OCI-LY3 (cell line): ENCODE results near the gene UNKL.
A peak's percentile ranks its signal among the peaks of the same experiment; 100 is the strongest.

Experiments used
- H2AFZ ChIP-seq: fragments of 200-600, 300-600 bp; shearing (Covaris generic); 2 replicates; pipeline ENCODE4 v1.6.0; 2014; ENCODE audit warnings: antibody characterized with exemption, low read depth, low read length
- H3K27ac ChIP-seq: fragments of 200-600, 300-600 bp; sonication (generic); 2 replicates; pipeline ENCODE4 v1.5.1; 2014; ENCODE audit warnings: mild to moderate bottlenecking, low read length, moderate library complexity, mixed read lengths
- H3K27me3 ChIP-seq: fragments of 200-600, 300-600 bp; sonication (generic); 2 replicates; pipeline ENCODE4 v1.6.1; 2014; ENCODE audit warnings: low read depth, low read length, mixed read lengths
- H3K36me3 ChIP-seq: fragments of 200-600, 300-600 bp; sonication (generic); replicated peaks from 2 replicates; pipeline ENCODE3; 2014; ENCODE audit warnings: low read depth, low read length, mixed read lengths
- H3K4me1 ChIP-seq: fragments of 300-600, 200-600 bp; sonication (generic); 2 replicates; pipeline ENCODE4 v1.6.1; 2014; ENCODE audit warnings: low read length, mixed read lengths
- H3K4me2 ChIP-seq: fragments of 200-600, 300-600 bp; sonication (generic); 2 replicates; pipeline ENCODE4 v1.6.1; 2014; ENCODE audit warnings: low read length, mixed read lengths
- H3K4me3 ChIP-seq: fragments of 300-600, 200-600 bp; sonication (generic); 2 replicates; pipeline ENCODE4 v1.5.1; 2014; ENCODE audit warnings: antibody characterized with exemption, mild to moderate bottlenecking, low read length, moderate library complexity
- H3K79me2 ChIP-seq: fragments of 300-600, 200-600 bp; shearing (Covaris generic); 2 replicates; pipeline ENCODE4 v1.6.1; 2014; ENCODE audit warnings: mild to moderate bottlenecking, low read length, mixed read lengths
- H3K9ac ChIP-seq: fragments of 300-600, 200-600 bp; shearing (Covaris generic); 2 replicates; pipeline ENCODE4 v1.6.0; 2014; ENCODE audit warnings: mild to moderate bottlenecking, low read length, moderate library complexity
- H3K9me3 ChIP-seq: fragments of 200-600, 300-600 bp; shearing (Covaris generic); 2 replicates; pipeline ENCODE4 v1.6.1; 2014; ENCODE audit warnings: low read length, mixed read lengths; ENCODE audit not compliant: insufficient read depth
- H4K20me1 ChIP-seq: fragments of 200-600, 300-600 bp; sonication (generic); 2 replicates; pipeline ENCODE4 v1.6.1; 2016; ENCODE audit warnings: low read length, mixed read lengths; ENCODE audit not compliant: insufficient read depth
- CTCF ChIP-seq: fragments of 200-600, 300-600 bp; sonication (generic); IDR thresholded peaks from 2 replicates; pipeline ENCODE4 v1.5.1; 2014; ENCODE audit warnings: antibody characterized with exemption, low read length, low read depth
- EZH2phosphoT487 ChIP-seq: fragments of 200-600 bp; shearing (Covaris generic); IDR thresholded peaks from 2 replicates; pipeline ENCODE4 v1.6.1; 2018; ENCODE audit warnings: antibody characterized with exemption, mixed run types, low read depth

Gene UNKL

GRCh38 chr16:1424028-1424427, 9.5 kb upstream of the UNKL start:
- no peak overlapping the region for H3K9ac ChIP-seq
- no peak overlapping the region for H3K4me3 ChIP-seq
- no peak overlapping the region for H3K4me2 ChIP-seq
- peaks cover 3% of the 10 kb centered on the region; the same call in 1 of the 2 replicates for H3K4me1 ChIP-seq
- no peak overlapping the region for H3K27ac ChIP-seq
- no peaks in the 10 kb centered on the region for H3K27me3 ChIP-seq
- H2AFZ ChIP-seq = no peak overlapping the region
- no peaks in the 10 kb centered on the region for H4K20me1 ChIP-seq
- TF ChIP-seq CTCF = no peak
- TF ChIP-seq EZH2phosphoT487 = no peak
- H3K9me3 ChIP-seq = peaks cover 6% of the 10 kb centered on the region; the same call in 1 of the 2 replicates
- H3K36me3 ChIP-seq = peaks cover 2% of the 10 kb centered on the region
- H3K79me2 ChIP-seq = peaks cover 15% of the 10 kb centered on the region

- Histone ChIP-seq H3K27ac (0 out of 2 replicates have a peak overlapping the region, but pooled peaks have one; percentile 90), H3K27me3 (no peaks in the 10 kb centered on the region), H4K20me1 (no peaks in the 10 kb centered on the region), H3K79me2 (peaks cover 30% of the 10 kb centered on the region), H3K4me1 (peaks cover 3% of the 10 kb centered on the region; the same call in 1 of the 2 replicates), H3K4me3 (0 out of 2 replicates have a peak overlapping the region, but pooled peaks have one; percentile 9), H3K4me2 (no peak overlapping the region), H3K9ac (no peak overlapping the region), H2AFZ (no peak overlapping the region), H3K9me3 (peaks cover 6% of the 10 kb centered on the region; the same call in 1 of the 2 replicates), H3K36me3 (peaks cover 4% of the 10 kb centered on the region)
- TF ChIP-seq EZH2phosphoT487 = no peak
- TF ChIP-seq CTCF = no peak
Observed at GRCh38 chr16:1422076-1422475, 7.6 kb upstream of the UNKL start.

- H3K4me1 ChIP-seq = peaks cover 3% of the 10 kb centered on the region; the same call in 1 of the 2 replicates
- H2AFZ ChIP-seq = no peak overlapping the region
- H3K9me3 ChIP-seq = peaks cover 6% of the 10 kb centered on the region; the same call in 1 of the 2 replicates
- TF ChIP-seq CTCF = no peak
- TF ChIP-seq EZH2phosphoT487 = no peak
- no peaks in the 10 kb centered on the region for H3K27me3 ChIP-seq
- H3K79me2 ChIP-seq = peaks cover 30% of the 10 kb centered on the region
- peaks cover 4% of the 10 kb centered on the region for H3K36me3 ChIP-seq
- H3K9ac ChIP-seq = peak overlapping the region; percentile 80
- peak overlapping the region; percentile 16 for H3K27ac ChIP-seq
- peak overlapping the region; percentile 95 for H3K4me3 ChIP-seq
- peak overlapping the region; percentile 95 for H3K4me2 ChIP-seq
- H4K20me1 ChIP-seq = no peaks in the 10 kb centered on the region
Observed at GRCh38 chr16:1420111-1420539, 5.6 kb upstream of the UNKL start.

- no peak overlapping the region for H3K4me2 ChIP-seq
- H3K79me2 ChIP-seq = peaks cover 41% of the 10 kb centered on the region
- H3K9ac ChIP-seq = no peak overlapping the region
Observed at GRCh38 chr16:1416521-1416941, 2.0 kb upstream of the UNKL start.

More at GRCh38 chr16:1416521-1416941, 2.0 kb upstream of the UNKL start:
- no peaks in the 10 kb centered on the region for H3K27me3 ChIP-seq
- no peak overlapping the region for H2AFZ ChIP-seq
- H3K4me3 ChIP-seq = no peak overlapping the region
- H3K27ac ChIP-seq = no peak overlapping the region; the same call in 1 of the 2 replicates
- H3K4me1 ChIP-seq = peaks cover 7% of the 10 kb centered on the region; the same call in 1 of the 2 replicates
- no peaks in the 10 kb centered on the region for H3K9me3 ChIP-seq
- peaks cover 4% of the 10 kb centered on the region for H4K20me1 ChIP-seq
- peaks cover 13% of the 10 kb centered on the region for H3K36me3 ChIP-seq
- TF ChIP-seq CTCF = no peak
- no peak for TF ChIP-seq EZH2phosphoT487
